ENCODE measurements around the gene ZSWIM7.

ZSWIM7 gene, protein sequence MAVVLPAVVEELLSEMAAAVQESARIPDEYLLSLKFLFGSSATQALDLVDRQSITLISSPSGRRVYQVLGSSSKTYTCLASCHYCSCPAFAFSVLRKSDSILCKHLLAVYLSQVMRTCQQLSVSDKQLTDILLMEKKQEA

GRCh38 chr17:15999141-15999973 is at the start of gene ZSWIM7, which contains the start of gene TTC19:
Gene ZSWIM7 (minus strand): TSS chr17:15999704. CDS start chr17:15999594, 110 bp downstream.
Gene TTC19 (plus strand): TSS chr17:15999824. CDS start chr17:15999849, 25 bp downstream.
- peak; percentile 97 for DNase-seq

DNA sequence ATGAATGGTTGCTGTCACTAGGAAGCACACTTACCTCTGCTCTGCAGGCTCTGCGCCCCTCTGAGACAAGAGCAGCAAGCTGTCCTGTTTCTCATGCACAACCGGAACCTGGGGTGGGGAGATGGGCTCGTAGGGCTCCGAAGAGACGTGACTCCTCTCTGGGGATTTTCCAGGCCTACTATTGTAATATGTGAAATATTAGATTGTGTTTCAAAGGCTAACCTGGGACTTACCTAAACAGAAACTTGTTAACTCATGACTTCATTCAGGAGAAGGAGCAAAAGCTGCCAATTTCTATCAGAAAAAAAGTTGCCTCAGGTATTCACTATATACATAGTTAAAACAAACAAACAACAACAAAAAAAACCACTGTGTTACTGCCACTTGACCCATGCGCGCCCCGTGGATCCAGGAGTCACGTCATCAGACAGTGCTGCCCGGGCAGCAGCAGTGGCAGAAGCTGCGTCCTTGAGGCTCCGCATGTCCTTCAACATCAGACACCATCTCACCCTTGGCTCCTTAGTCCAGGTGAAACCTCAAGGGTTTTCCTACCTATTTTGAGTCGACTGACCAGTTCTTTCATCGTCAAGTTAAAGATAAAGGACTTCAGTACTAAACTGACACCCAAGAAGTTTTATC is 49.4 kb upstream of the ZSWIM7 start:
- DNase-seq: no peak

- DNase-seq: no peak
Observed at GRCh38 chr17:16046966-16047365, 47.5 kb upstream of the ZSWIM7 start.

GRCh38 chr17:16044487-16044886 is 45.0 kb upstream of the ZSWIM7 start:
- DNase-seq: no peak

DNA sequence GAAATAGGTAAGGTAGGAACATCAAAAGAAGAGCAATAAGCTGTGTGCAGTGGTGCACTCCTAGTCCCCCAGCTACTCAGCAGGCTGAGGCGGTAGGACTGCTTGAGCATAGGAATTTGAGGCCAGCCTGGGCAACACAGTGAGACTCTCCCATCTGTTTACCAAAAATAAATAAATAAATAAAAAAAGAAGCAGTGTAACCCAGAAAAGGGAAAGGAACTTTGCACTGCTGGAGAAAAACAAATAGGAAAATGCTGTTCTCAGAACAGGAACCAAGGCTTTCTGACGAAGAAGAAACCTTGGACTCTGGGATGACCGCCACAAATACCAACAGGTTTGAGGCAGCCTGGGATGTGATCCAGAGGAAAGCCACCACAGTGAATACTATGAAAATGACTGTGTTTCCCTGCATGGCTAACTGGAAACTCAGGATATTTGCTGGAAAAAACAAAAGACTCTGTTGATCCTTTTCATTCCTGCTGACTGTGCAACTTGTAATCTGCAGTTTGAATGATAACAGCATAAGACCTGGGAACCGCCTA is 41.3 kb upstream of the ZSWIM7 start:
- DNase-seq: no peak

GRCh38 chr17:16037636-16038035 is 38.1 kb upstream of the ZSWIM7 start:
- no peak for DNase-seq

DNA sequence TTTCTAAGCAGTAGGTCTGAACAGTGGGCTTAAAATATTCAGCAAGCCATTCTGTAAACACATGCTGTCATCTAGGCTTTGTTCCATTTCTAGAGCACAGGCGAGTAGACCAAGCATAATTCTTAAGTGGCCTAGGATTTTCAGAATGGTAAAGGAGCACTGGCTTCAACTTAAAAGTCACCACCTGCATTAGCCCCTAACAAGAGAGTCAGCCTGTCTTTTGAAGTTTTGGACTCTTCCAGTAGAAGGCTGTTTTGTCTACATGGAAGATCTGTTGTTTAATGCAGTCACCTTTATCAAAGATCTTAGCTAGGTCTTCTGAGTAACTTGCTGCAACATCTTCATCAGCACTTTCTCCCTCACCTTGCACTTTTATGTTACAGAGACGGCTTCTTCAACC is 36.8 kb upstream of the ZSWIM7 start:
- no peak for DNase-seq

DNA sequence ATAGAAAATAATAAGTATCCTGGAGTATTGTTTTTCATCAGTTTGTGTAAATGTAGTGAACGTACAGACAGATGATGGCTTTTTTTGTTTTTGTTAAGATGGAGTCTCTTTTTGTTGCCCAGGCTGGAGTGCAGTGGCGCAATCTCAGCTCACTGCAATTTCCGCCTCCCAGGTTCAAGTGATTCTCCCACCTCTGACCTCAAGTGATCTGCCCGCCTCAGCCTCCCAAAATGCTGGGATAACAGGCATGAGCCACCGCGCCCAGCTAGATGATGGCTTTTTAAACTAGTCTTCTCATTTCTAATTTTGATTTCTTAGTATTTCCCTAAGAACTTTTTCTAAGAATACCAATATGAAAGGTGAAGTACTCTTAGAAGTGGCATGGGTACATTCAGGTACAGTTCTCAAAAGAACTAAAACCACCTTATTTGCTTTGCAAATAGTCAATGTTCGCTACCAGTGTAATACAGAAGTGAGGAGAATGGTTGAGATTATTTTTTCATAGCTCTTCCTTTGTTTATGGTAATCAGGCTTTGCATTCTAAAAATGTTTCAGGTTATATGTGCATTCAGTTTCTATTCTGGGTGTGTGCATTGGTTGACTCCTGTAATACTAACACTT is 34.3 kb upstream of the ZSWIM7 start:
- DNase-seq: no peak

GRCh38 chr17:16027708-16028584 is 28.4 kb upstream of the ZSWIM7 start:
- no peak for DNase-seq

DNA sequence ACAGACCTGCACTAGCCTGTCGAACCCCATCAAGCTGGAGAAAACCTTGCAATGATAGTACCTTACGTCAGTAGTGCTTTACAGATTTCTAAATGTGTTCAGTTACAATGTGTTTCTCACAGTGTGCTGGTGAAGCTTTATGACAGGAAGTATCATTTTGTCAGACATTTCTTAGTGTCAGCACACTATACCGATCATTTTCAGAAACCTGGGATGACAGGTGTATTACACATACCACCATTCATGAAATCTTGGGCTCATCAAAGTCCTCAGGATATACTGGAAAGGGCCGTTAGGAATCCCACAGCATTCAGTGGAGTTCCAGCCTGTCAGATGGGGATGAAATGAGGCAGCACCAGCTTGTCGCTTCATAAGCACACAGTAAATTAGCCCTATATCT is 27.4 kb upstream of the ZSWIM7 start:
- DNase-seq: no peak

GRCh38 chr17:16025202-16025601 is 25.7 kb upstream of the ZSWIM7 start:
- no peak for DNase-seq

DNA sequence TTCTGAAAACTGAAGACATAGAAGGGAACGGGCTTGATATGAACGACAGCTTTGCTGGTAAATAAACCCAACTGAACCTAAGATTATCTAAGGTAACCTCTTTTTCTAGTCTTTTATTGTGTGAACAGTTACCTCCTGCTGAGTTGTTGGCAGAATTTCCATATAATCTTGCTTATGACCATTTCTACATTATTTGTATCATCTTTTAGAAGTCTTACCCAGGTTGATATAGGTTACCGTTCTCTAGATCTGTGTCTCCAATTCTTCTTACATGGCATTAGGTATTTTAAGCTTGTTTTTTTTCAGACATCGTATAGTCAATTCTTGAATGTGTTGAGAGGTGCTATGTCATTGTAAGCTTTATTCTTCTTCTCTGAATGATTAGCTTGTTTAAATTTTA is 24.4 kb upstream of the ZSWIM7 start:
- no peak for DNase-seq

DNA sequence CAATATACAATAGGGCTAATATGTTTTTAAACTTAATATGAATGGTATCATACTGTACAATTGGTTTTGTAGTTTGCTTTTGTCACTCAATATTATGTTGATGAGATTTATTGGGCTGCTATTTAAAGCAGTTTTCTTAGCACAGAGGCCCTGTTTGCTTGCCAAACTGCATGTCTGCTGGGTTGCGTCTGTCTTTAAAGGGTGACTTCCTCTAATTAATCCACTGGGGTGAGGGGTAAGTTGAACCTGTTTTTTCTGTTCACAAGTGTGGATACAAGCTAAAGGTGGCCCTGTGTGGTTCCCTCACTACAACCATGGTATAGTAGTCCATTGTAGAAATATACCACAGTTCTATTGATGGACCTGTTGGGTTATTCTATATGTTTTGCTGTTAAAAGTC is 19.8 kb upstream of the ZSWIM7 start:
- DNase-seq: no peak

DNA sequence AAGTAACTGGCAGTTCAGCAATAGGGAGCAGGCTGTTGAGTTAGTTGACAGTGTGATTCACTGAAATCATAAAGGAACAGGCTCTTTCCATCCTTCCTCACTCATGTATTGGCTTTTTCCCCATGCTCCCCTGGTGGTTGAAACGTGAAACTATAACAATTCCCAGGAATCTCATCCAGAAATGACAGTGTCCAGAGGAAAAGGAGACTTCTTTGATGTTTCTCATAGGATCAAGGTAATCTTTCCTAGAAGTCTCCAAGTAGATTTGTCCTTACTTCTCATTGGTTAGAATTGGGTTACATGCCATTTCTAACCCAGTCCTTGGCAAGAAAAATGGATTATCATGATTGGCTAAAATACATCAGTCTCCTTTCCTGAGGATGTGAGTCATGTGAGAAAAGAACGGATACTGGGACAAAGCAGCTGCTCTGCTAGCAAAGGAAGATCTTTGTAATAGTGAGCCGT is 14.5 kb upstream of the ZSWIM7 start:
- DNase-seq: no peak

DNA sequence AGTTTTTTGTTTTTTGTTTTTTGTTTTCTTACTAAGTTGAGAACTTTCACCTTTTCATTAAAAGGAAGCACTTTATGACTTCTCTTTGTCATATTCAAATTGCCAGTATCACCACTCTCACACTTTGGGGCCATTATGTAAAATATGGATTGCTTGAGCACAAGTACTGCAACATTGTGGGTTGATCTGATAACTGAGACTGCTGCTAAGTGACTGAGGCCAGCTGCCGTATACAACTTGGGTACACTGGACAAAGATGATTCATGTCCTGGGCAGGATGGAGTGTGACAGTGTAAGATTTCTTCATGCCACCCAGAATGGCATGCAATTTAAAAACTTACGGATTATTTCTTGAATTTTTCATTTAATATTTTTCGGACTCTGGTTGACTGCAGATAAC is 7.9 kb upstream of the ZSWIM7 start:
- no peak for DNase-seq

DNA sequence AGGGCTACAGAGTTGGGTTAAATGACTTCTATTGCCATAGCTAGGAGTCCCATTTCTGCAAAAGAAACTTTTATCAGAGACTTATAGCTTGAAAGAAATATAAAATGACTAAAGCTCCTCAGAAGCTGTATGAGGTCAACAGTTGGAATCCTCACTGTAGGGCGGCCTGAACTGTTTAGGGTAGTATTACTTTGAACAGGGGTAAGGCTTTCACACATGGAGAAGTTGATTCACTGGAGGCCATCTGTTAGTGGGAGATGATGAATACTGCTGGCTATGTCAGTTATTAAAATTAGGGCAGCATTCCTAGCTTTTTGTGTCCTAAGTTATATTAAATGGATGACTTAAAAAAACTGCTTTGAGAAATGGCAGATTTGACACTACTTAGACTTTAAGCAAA is 6.1 kb upstream of the ZSWIM7 start:
- no peak for DNase-seq

- no peak for DNase-seq
Observed at GRCh38 chr17:16003841-16004240, 4.3 kb upstream of the ZSWIM7 start.

DNA sequence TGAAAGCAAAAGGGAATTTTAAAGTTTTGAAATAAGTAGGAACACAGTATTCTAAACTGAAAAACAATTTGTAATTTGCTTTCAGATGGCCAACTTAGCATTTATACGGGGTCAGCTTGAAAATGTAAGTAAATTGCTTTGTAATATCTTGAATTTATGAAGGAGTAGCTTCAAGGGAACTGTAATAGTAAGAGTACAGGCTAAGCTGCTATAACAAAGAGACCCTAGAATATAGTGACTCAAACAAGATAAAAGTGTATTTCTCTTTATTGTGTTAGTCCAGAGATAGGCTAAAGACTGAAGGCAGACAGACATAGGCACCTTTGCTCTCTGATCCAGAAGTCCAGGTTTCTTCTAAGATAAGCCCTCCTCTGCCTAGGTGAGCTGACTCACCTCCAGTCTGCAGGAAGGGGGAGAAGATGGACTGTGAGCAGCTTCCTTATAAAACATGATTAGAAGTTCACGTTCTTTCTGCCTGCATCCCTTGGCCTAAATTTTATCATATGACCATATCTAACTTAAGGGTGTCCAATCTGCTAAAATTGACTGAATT is 3.3 kb upstream of the ZSWIM7 start:
- no peak for DNase-seq

GRCh38 chr17:16001226-16001897 is 1.9 kb upstream of the ZSWIM7 start:
- no peak for DNase-seq

- DNase-seq: no peak
Observed at GRCh38 chr17:15999974-16000827, 697 bp upstream of the ZSWIM7 start.

Data from right forelimb (tissue), 1 donor.